GM23248 (cell line): ENCODE measurements around the gene RAC2.

Experiments
- EZH2 ChIP-seq: fragments of 200-600 bp; sonication (generic); IDR thresholded peaks from 2 replicates; pipeline ENCODE4 v1.6.1; 2018; ENCODE audit warnings: antibody characterized with exemption, mild to moderate bottlenecking; ENCODE audit not compliant: insufficient read depth, poor library complexity, severe bottlenecking
- EZH2phosphoT487 ChIP-seq: fragments of 200-600 bp; sonication (generic); IDR thresholded peaks from 2 replicates; pipeline ENCODE4 v1.6.1; 2018; ENCODE audit warnings: antibody characterized with exemption, moderate library complexity, mild to moderate bottlenecking, low read depth; ENCODE audit not compliant: insufficient read depth

- TF ChIP-seq EZH2phosphoT487 (no peak), EZH2 (no peak)
Measured at GRCh38 chr22:37220543-37220981, 23.5 kb downstream of the RAC2 start.
